NCI-H1694 (cell line): ENCODE results near the gene SOCS1.
A peak's percentile ranks its signal among the peaks of the same experiment; 100 is the strongest.

ENCODE experiments used
- DNase-seq: peaks from one replicate; lab custom pipeline; 2025; lab: John Stamatoyannopoulos, UW

Gene SOCS1

DNA sequence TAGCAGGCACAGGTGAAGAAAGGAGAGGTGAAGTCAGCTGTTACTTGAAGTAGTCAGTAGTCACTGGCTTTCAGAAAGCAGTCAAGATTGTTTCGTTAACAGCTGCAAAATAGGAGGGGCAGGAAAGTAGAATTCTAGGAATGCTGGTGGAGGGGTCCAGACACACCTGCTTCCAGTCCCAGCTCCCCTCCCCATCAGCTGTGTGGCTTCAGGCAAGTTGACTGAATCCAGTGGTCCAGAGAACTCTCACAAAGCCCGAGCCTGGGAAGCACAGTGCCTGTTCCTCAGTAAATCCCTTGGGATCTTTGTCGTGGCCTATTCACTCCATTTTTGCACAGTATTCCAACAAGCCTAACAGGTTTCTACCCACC, 4.6 kb upstream of the SOCS1 start:
- DNase-seq, result no peak

DNA sequence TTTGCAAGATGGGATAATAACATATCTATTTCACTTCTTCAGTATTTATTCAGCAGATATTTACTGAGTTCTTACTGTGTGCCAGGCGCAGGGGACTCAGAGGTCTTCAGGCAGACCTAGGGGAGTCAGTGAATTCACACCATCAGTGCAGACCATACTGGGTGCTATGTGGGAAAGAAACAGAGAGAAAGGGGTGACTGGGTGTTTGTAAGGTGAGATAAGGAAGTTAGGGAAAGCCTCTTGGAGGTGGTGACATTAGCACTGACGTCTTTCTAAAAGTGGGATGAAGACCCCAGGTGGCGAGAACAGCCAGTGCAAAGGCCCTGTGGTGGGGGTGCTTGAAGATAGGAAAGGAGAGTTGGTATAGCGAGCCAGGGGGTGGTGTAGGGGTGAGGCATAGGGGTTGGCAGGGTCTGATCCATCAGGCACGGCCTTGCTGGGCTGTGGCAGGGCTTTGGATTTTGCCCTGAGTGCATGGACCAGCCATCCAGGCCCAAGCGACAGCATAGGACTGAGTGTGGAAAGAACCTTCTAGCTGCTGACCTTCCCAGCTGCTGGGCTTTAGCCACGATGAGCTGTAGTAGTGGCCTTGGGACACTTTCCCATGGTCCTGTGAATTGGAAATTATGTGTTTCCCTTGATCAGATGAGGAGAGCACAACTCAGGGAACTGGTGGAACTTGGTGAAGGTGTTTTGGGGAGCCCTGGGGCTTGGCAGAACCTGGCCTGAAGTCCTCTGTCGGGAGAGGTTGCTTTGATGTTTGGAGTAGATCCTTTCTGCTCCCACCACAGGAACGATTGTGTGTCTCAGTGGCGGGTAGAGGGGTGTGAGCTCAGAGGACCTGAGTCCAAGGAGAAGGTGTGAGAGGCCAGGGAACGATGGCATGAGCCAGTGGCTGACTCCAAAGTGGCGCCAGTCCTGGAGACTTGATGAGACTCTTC, 3.9 kb upstream of the SOCS1 start:
- no peak for DNase-seq

DNA sequence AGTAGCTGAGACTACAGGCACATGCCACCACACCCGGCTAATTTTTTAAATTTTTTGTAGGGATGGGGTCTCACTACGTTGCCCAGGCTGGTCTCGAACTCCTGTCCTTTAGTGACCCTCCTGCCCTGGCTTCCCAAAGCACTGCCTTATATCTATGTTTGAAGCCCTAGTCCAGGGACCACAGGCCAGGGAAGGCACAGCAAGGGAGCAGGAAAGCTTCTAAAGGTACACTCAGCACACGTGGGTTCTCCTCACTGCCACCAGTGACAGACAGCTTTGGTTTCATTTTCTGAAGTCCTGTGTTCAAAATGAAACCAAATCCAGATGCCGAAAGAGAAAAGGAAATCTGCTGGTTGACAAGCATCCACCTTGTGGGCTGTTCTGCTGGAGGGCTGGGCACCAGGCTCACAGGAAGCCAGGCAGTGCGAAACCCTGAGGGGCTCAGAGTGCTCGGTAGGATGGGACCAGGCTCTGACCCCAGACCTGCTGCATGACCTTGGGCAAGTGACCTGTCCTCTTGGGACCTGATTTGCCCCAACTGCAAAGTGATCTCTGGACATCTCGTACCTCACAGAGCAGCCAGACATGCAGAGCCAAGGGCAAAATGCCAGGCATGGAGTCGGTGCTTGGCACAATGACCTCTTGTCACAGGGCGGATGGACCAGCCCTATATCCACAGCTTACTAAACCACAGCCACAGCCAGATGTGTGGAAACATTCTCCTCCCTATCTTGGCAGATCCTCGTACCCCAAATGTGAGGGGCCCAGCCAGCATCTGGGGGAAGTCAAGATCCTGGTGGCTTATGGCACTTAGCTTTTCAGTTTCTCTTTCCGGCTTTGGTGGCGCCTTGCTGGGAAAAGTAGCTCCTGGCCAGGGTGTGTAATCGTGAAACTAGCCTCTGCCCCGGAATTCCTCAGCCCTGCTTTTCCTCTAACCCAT, 2.8 kb upstream of the SOCS1 start:
- DNase-seq, result no peak

DNA sequence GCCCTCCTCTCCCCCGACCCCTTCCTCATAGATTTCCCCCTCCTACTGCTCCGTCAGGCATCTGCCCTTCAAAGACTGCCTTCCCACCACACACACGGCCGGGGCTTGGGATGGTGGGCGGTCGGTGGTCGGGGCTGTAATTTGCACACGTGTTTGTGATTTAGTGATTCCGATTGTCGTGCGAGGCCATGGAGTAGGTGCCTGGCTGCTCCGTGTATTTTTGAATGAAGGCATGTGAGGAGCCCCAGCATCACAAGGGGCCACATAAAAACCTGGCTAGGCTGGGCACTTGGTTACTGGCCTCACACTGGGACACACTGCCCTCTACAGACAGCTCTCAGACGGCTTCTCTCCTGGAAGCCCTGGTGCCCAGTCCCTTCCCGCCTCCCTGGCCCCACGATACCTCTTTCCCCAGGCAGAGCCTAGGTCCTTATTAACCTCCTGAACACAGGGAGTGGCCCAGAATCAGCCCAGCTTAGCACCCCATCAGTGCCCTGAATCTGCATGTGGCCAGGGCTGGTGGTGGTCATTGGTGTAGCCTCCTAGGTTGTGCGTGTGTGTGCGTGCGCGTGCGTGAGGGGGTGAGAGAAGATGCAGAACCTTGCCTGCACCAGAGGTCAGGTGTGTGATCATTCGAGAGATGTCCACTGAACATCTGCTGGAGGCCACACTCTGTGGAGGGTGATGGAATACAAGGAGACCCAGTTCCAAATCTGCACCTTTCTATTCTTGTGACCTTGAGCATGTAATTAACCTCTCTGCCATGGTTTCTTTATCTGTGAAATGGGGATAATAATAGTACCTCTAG, 1.3 kb upstream of the SOCS1 start:
- peak; percentile 66 for DNase-seq

DNA sequence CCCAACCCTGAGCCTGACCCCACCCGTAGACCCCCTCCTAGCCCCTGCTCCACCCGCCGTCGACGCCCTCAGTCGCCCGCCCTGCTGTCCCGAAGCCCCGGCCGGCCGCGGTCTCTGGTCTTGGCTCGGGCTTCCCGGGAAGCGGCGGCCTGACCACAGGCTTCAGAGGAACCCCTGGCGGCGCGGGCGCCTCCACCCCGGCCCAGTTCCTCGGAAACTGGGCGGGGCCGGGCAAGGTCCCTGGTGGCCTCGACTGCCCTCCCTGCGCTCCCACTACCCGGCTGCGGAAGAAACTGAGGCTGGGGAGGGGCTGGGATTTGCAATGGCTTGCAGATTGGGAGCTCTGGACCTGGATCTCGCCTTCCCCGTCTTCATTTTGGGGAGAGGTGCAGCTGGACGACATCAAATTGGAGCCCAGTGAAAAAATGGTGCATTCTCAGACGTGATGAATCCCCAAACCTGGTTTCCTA, 692 bp upstream of the SOCS1 start:
- no peak for DNase-seq

DNA sequence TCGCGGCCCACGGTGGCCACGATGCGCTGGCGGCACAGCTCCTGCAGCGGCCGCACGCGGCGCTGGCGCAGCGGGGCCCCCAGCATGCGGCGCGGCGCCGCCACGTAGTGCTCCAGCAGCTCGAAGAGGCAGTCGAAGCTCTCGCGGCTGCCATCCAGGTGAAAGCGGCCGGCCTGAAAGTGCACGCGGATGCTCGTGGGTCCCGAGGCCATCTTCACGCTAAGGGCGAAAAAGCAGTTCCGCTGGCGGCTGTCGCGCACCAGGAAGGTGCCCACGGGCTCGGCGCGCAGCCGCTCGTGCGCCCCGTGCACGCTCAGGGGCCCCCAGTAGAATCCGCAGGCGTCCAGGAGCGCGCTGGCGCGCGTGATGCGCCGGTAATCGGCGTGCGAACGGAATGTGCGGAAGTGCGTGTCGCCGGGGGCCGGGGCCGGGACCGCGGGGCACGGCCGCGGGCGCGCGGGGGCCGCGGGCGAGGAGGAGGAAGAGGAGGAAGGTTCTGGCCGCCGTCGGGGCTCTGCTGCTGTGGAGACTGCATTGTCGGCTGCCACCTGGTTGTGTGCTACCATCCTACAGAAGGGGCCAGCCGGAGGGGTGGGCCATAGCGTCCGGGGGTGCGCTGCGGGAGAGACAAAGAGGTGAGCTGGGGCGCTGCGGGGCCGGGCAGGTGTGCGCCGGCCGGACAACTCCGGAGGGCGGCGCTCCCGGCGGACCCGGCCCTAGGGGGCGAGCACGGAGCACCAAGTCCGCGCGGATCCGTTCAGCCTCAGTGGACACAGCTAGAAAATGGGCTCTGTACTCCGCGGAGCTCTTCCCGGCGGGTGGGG, 879 bp downstream of the SOCS1 start:
- no peak for DNase-seq

DNA sequence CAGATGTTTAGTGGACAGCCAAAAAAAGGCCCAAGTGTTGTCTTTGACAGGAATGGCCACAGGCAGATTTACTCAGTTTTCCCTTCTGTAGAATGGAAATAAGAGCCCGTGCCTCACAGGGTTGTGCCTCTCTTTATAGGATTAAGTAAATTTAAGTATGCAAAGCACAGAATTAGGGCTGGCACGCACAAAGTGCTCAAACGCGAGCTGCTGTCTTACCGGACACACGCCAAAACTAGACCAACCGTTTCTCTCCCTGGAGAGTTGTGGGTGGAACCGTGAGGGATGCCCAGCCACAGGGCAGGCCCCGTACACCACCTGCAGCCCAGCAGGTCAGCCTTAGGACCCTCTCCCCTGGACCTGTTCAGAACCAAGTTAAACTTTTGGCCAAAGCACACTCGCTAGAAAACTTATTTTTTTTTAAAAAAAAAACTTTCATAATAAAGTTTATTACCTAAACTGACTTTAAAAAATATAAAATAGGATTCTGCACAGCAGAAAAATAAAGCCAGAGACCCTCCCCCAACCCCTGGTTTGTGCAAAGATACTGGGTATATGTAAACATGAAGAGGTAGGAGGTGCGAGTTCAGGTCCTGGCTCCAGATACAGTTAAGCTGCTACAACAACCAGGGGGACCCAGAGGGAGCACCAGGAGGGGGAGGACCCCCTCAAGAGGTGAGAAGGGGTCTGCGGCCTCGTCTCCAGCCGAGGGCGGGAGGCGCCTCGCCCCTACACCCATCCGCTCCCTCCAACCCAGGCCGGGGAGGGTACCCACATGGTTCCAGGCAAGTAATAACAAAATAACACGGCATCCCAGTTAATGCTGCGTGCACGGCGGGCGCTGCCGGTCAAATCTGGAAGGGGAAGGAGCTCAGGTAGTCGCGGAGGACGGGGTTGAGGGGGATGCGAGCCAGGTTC, 1.8 kb downstream of the SOCS1 start:
- no peak for DNase-seq

DNA sequence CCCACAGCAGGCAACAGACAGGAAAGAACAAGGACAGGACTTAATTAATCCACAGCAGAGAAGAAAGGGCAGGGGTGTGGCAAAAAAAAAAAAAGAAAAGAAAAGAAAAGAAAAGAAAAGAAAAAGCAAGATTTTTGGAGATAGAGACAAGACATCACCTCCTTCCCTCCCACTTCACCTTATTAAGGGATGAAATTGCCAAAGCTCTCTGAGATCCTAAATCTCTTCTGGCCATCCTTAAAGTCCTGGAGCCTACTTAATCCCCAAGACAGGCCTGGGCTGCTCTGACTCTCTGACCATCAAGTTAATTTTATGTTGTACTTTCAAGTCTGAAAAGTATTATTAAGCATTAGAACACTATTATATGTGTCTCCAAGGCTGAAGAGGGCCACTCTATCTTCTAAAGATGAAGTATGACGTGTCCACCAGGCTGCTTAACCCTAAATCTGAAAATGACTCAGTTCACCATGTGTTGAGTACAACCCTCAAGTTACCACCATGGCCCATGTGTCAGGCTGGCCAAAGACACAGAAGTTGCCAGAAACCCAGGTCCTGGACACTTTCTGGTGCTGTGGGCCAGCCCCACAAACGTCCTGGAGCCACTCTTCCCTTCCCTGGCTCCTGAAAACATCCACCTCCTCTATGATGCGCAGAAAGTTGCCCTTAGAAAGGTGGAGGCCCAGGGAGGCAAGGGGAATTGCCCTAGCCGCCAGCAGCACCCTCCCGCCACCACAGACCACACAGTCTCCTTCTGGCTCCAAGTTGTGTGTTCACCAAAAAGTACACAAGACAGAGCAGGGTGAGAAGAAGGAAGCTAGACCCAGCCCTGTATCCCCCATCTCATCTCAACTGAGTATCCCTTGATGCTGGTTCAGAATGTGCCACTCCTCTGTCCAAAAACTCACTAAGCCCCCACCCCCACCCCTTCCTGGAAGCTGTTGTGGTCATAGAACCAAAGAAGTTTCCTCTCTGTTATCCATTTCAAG, 2.7 kb downstream of the SOCS1 start:
- DNase-seq, result no peak

DNA sequence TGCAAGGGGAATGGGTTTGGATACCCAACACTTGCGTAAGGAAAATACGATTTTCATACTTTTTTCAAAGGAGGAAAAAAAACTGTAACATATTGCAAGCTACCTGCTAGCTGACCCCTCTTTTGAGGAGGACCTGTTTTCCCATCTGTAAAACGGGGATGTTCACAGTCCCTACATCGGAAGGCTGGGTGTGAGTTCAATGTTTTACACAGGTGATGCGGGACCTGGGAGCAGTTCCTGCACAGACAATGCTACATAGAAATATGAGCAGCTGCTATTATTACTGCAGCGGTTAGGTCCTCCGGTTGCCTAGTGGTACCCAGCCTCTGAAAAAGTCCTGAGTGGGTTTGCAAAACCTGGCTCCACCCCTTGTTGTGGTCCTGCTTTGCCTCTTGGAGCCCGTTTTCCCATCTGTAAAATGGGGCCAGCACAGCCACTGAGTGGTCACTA, 3.5 kb downstream of the SOCS1 start:
- no peak for DNase-seq

DNA sequence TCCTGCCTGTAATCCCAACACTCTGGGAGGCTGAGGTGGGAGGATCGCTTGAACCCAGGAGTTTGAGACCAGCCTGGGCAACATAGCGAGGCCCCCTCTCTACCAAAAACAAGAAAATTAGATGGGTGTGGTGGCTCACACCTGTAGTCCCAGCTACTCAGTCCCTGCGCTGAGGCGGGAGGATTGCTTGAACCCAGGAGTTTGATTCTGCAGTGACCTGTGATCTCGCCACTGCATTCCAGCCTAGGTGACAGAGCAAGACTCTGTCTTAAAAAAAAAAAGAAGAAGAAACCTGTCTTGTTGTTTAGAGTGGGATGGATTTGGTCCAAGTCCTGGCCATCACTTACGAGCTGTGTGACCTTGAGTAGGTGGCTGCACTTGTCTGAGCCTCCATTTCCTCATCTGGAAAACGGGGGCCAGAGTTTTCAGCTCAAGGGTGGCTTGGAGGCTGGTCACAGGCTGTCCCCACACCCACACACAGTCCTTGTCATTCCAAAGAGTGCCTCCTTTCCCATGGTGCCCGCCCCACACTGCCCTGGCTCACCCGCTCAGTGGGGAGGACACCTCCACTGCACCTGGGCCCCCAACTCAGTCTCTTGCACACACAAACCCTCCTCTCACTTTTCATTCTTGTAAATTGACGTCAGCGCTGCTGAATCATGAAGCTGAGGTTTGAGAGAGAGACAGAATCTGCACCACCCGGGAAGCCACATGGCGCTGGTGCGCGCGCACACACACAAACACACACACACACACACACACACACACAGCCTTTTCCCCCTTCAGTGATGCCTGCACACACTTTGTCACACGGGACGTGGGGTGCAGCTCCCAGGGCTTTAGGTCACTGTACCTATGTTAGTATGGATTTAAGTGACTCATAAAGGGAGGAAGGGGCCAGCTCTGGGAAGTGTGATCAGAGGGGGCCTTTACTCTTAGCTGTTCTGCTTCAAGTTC, 4.2 kb downstream of the SOCS1 start:
- no peak for DNase-seq

DNA sequence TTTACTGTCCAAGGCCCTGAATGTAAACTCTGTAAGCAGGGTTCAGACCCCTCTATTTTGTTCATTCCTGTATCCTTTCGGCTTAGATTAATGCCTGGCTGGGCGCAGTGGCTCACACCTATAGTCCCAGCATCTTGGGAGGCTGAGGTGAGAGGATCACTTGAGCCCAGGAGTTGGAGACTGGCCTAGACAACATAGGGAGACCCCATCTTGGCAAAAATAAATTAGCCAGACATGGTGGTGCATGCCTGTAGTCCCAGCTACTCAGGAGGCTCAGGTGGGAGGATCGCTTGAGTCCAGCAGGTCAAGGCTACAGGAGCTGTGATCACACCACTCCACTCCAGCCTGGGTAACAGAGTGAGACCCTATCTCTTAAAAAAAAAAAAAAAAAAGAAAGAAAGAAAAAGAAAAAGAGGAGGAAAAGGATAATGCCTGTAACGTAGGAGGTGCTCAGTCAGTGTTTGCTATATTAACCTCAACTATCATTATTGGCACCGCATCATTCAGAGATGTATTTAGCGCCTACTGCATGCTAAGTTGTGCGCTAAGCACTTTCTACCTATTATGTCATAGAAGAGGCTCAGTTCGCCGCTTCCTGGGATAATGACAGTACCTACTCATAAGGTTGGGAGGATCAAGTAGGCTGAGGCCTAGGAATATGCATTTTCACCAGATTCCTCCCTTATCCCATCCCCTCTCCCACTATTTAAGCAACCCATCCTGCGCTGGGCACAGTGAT, 5.0 kb downstream of the SOCS1 start:
- no peak for DNase-seq

DNA sequence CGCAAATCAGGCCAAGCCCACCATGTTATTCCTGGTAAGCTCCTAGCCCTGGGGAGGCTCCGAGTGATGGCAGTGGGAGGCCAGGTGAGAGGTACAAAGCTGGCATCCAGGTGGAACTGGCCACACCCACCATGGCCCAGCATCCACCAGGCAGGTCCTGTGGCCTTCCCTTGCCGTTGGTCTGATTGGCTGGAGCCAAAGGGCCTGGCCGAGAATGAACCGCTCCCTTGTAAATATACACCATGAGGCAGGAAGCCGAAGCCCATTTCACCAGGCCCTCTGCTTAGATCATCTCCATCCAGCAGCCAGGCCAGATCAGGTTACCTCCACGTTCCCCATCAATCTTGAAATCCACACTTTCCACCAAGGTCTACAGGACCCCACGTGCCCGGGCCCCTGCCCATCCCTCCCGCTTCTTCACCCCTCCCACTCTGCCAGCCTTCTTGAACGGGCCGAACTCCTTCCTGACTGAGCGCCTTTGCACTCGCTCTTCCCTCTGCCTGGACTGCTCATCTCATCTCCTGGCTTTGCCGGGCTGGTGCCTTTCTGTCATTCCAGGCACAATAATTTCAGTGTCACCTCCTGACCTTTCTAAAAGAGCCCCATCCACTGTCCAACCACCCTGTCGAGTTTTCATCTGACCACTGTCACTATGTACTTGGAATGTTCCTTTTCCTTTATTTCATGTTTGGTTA, 5.8 kb downstream of the SOCS1 start:
- DNase-seq, result no peak

DNA sequence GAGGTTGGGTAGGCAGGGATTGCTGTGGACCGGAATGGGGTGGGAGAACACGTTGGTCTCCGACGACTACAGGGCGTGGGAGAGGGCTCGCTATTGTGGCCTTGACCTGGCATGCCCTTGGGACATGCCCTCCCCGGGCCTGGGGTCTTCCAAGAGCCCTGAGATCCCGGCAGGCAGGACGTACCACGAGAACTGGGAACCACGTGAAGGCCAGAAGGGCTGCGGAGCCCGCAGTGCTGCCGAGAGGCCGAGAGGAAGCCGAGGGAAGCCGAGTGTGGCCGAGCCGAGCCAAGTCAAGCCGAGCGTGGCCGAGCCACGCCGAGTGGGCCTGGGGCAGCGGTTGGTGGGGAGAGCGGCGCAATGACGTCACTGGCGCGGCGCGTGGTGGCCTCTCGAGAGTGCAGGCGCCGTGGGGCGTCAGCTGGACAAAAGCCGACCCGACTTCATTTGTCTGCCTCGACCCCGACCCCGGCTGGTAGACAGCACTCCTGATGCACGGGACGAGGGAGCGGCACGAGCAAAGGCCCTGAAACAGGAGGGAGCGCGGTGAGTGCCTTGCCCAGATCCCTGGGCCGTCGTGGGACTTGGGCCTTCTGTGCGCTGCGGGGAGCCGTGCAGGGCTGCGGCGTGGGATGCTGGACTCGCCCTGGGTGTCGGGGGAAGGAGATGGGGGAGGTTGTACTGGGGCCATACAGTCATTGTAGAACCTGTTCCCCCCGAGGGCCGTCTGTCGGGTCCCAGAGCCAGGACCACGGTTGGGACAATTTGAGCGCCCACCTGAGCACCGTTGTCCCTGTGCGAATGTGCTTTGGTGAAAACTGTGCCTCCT, 6.6 kb downstream of the SOCS1 start:
- no peak for DNase-seq

DNA sequence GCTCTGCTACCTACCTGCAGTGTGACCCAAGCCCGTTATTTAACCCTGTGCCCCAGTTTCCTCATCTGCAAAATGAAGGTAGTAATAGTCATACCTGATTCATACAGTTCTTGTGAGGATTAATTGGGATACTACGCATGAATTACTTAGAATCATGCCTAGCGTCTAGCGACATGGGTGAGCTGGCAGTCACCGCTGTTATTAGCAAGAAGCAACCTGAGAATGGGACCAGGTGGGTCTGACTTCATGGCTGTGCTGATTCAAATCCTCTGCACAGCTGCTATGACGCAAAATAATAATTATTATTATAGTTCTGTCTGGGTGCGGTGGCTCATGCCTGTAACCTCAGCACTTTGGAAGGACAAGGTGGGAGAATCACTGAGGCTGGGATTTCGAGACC, 7.9 kb downstream of the SOCS1 start:
- no peak for DNase-seq

DNA sequence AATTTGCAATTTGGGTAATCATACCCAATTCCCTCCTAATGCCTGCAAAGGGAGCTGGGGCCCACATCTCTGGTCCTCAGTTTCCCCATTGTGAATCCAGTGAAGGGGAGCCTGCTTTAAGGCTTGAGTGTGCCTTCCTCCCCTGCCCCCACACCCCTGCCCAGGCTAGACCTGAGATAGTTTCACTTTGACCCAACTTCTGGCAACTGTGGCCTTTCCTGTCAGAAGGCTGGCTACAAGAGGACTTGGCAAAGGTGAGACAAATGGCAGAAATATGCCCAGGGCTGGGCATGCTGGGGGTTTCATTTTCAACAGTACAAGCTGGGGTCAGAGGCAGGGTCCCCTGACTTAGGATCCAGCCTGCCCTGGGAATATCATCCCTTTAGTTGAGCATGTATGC, 10.0 kb downstream of the SOCS1 start:
- DNase-seq, result no peak
